ENCODE results near the gene C11orf21. TPM values are rescaled to one million over a fixed set of nuclear protein-coding genes. Genes with fewer than 3 reads are reported as not detected.

Gene C11orf21
- total RNA-seq, 1 experiment from 2014 or later, result not detected

- no peak for DNase-seq
- CTCF ChIA-PET, result no interaction called here
- intact Hi-C loops (cut with micrococcal nuclease; ENCODE audit: unreplicated experiment), result no loop called here
- Mint-ChIP-seq H3K9me3 (ENCODE audit: low read depth, unreplicated experiment) (no peaks in the 10 kb centered on the region), H3K4me1 (ENCODE audit: low read depth, unreplicated experiment) (peaks cover 12% of the 10 kb centered on the region), H3K4me3 (ENCODE audit: low read depth, unreplicated experiment) (no peak overlapping the region), H3K27me3 (ENCODE audit: unreplicated experiment) (peaks cover 71% of the 10 kb centered on the region), H3K36me3 (ENCODE audit: insufficient read depth, unreplicated experiment) (no peaks in the 10 kb centered on the region), H3K27ac (ENCODE audit: unreplicated experiment) (no peak overlapping the region)
- BruUV-seq (replicated peaks), result no TSS peak
- TF ChIP-seq, protein P1, sequence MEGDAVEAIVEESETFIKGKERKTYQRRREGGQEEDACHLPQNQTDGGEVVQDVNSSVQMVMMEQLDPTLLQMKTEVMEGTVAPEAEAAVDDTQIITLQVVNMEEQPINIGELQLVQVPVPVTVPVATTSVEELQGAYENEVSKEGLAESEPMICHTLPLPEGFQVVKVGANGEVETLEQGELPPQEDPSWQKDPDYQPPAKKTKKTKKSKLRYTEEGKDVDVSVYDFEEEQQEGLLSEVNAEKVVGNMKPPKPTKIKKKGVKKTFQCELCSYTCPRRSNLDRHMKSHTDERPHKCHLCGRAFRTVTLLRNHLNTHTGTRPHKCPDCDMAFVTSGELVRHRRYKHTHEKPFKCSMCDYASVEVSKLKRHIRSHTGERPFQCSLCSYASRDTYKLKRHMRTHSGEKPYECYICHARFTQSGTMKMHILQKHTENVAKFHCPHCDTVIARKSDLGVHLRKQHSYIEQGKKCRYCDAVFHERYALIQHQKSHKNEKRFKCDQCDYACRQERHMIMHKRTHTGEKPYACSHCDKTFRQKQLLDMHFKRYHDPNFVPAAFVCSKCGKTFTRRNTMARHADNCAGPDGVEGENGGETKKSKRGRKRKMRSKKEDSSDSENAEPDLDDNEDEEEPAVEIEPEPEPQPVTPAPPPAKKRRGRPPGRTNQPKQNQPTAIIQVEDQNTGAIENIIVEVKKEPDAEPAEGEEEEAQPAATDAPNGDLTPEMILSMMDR (IDR thresholded peaks at IDR 0.05; ENCODE audit: unreplicated experiment), result no peak
These were observed 7.5 kb downstream of the C11orf21 start for GRCh38 chr11:2293984-2294925.

- TF ChIP-seq, protein P1 (IDR thresholded peaks at IDR 0.05; ENCODE audit: unreplicated experiment), result no peak
- intact Hi-C loops (cut with micrococcal nuclease; ENCODE audit: unreplicated experiment), result no loop called here
- H3K27me3 Mint-ChIP-seq (ENCODE audit: unreplicated experiment), result peaks cover 78% of the 10 kb centered on the region
- H3K4me3 Mint-ChIP-seq (ENCODE audit: low read depth, unreplicated experiment), result no peak overlapping the region
- DNase-seq, result no peak
- H3K4me1 Mint-ChIP-seq (ENCODE audit: low read depth, unreplicated experiment), result peaks cover 16% of the 10 kb centered on the region
- H3K27ac Mint-ChIP-seq (ENCODE audit: unreplicated experiment), result no peak overlapping the region
- H3K9me3 Mint-ChIP-seq (ENCODE audit: low read depth, unreplicated experiment), result no peaks in the 10 kb centered on the region
- CTCF ChIA-PET, result no interaction called here
- no TSS peak for BruUV-seq (replicated peaks)
- no peaks in the 10 kb centered on the region for H3K36me3 Mint-ChIP-seq (ENCODE audit: insufficient read depth, unreplicated experiment)
These were observed 8.2 kb downstream of the C11orf21 start for GRCh38 chr11:2293531-2293971.

- CTCF ChIA-PET, result no interaction called here
- no peak overlapping the region for H3K27ac Mint-ChIP-seq (ENCODE audit: unreplicated experiment)
- no peak for DNase-seq
- no peaks in the 10 kb centered on the region for H3K9me3 Mint-ChIP-seq (ENCODE audit: low read depth, unreplicated experiment)
- H3K27me3 Mint-ChIP-seq (ENCODE audit: unreplicated experiment), result peaks cover 87% of the 10 kb centered on the region
- BruUV-seq (replicated peaks), result no TSS peak
- no peaks in the 10 kb centered on the region for H3K36me3 Mint-ChIP-seq (ENCODE audit: insufficient read depth, unreplicated experiment)
- no peak overlapping the region for H3K4me3 Mint-ChIP-seq (ENCODE audit: low read depth, unreplicated experiment)
- TF ChIP-seq, protein P1 (IDR thresholded peaks at IDR 0.05; ENCODE audit: unreplicated experiment), result no peak
- intact Hi-C loops (cut with micrococcal nuclease; ENCODE audit: unreplicated experiment), result no loop called here
- H3K4me1 Mint-ChIP-seq (ENCODE audit: low read depth, unreplicated experiment), result peaks cover 21% of the 10 kb centered on the region
These were observed 11.3 kb downstream of the C11orf21 start for GRCh38 chr11:2290351-2290841.

DNA sequence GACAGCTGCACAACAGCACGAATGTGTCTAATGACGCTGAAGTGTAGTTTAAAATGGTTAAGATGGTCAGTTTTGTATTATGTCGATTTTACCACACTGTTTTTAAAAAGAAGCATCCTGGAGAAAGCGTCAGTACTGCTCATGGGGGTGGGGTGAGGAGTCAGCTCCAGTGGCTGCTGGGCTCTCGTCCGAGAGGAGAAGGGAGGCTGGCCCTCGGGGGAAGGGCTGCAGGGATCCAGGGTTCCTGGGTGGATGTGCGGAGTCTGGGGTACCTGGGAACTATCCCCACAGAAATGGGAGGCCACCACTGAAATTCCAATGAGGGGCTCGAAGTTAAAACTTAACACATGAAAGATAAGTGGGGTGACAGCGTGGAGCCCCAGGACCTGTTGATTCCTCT is 11.9 kb downstream of the C11orf21 start:
- CTCF ChIA-PET, result no interaction called here
- no peak for DNase-seq
- no peak overlapping the region for H3K4me3 Mint-ChIP-seq (ENCODE audit: low read depth, unreplicated experiment)
- H3K9me3 Mint-ChIP-seq (ENCODE audit: low read depth, unreplicated experiment), result no peaks in the 10 kb centered on the region
- H3K36me3 Mint-ChIP-seq (ENCODE audit: insufficient read depth, unreplicated experiment), result no peaks in the 10 kb centered on the region
- H3K27me3 Mint-ChIP-seq (ENCODE audit: unreplicated experiment), result peaks cover 88% of the 10 kb centered on the region
- no TSS peak for BruUV-seq (replicated peaks)
- TF ChIP-seq, protein P1 (IDR thresholded peaks at IDR 0.05; ENCODE audit: unreplicated experiment), result no peak
- peaks cover 21% of the 10 kb centered on the region for H3K4me1 Mint-ChIP-seq (ENCODE audit: low read depth, unreplicated experiment)
- intact Hi-C loops (cut with micrococcal nuclease; ENCODE audit: unreplicated experiment), result no loop called here
- no peak overlapping the region for H3K27ac Mint-ChIP-seq (ENCODE audit: unreplicated experiment)
